ENCODE measurements around the gene SMARCD2. TPM values are rescaled to one million over a fixed set of nuclear protein-coding genes. Genes with fewer than 3 reads are reported as not detected.

Gene SMARCD2
- total and polyA plus RNA-seq, 2 of the 13 experiments (the other 11 are each of a cell fraction or from before 2014, with no cell fraction given) = 122 to 150 TPM

DNA sequence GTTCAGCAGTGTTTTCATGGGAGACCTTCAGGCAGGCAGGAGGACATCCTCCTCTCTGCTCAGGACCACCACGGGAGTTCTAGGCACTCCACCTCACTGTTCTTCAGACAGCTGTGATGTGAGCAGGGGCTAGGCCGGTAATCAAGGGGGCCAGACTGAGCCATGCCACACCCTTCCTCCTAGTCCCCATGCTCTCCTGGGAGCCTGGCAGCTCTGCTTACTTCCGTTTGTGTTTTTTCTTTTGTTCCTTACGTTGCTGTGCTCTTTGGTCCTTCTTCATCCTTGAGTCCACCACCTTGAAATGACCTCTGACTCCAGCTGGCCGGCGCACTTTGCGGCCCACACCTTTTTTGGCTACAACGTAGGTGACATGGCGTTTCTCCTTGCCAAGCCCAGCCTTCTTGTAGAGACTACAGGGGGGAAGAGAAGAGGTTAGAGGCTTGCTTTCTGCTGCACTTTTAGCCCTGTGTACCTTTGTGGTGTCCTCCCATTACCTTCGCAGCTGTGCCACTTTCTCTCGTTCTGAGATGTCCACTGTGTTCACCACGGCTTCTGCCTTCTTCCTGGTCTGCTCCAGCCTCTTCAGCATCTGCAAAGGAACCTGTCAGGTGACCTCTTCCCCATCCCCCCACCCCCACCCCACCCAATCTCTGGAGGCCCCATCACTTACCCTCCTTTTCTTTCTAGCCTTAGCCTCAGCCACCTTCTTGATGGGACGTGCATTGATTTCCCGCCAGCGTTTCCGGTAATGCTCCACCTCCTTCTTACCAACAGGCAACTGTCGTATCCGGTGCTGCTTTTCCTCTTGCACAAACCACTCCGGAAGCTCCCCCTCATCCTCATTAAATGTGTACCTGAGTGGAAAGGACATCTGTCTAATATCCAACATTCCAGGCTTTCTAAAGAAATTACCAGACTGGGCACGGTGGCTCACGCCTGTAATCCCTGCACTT is 22.6 kb downstream of the SMARCD2 start (continued):
- TF ChIP-seq FOXK1 (CRISPR knock-in tag; IDR thresholded peaks at IDR 0.05; ENCODE audit: borderline replicate concordance, low read depth) (no peak), PAX8 (CRISPR knock-in tag; IDR thresholded peaks at IDR 0.05; ENCODE audit: borderline replicate concordance) (no peak), ZNF614 (CRISPR knock-in tag; IDR thresholded peaks at IDR 0.05; ENCODE audit: borderline replicate concordance) (no peak), RNF2 (conservative IDR thresholded peaks at IDR 0.05; ENCODE audit: low read depth) (no peak), POLR2G (IDR thresholded peaks at IDR 0.05; ENCODE audit: low read depth, low read length) (peak; percentile 48; the same call in 1 of the 2 replicates), RBM22 (optimal IDR thresholded peaks at IDR 0.05; ENCODE audit: low read length) (peak; percentile 99), SIX1 (CRISPR knock-in tag; IDR thresholded peaks at IDR 0.05; ENCODE audit: borderline replicate concordance) (no peak), JUNB (CRISPR knock-in tag; IDR thresholded peaks at IDR 0.05; ENCODE audit: borderline replicate concordance) (no peak)
- TF ChIP-seq, protein P1, sequence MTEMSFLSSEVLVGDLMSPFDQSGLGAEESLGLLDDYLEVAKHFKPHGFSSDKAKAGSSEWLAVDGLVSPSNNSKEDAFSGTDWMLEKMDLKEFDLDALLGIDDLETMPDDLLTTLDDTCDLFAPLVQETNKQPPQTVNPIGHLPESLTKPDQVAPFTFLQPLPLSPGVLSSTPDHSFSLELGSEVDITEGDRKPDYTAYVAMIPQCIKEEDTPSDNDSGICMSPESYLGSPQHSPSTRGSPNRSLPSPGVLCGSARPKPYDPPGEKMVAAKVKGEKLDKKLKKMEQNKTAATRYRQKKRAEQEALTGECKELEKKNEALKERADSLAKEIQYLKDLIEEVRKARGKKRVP (CRISPR knock-in tag; IDR thresholded peaks at IDR 0.05) = no peak
- TF ChIP-seq, protein P2, sequence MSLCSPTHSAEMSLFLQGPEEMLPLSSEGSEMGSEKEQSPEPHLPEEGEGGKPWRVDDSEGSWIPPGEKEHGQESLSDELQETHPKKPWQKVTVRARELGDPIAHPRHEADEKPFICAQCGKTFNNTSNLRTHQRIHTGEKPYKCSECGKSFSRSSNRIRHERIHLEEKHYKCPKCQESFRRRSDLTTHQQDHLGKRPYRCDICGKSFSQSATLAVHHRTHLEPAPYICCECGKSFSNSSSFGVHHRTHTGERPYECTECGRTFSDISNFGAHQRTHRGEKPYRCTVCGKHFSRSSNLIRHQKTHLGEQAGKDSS (CRISPR knock-in tag; IDR thresholded peaks at IDR 0.05; ENCODE audit: borderline replicate concordance, low read depth) = 0 out of 2 replicates have a peak, but pooled peaks have one; percentile 27
- TF ChIP-seq, protein P3, sequence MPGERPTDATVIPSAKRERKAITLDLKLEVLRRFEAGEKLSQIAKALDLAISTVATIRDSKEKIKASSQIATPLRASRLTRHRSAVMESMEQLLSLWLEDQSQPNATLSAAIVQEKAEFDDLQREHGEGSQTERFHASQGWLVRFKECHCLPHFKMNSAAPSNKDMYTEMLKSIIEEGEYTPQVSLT (CRISPR knock-in tag; IDR thresholded peaks at IDR 0.05; ENCODE audit: borderline replicate concordance, low read depth) = no peak
